ENCODE measurements around the gene CDH4.

Gene CDH4

GRCh38 chr20:61649860-61650162 is 397.8 kb downstream of the CDH4 start:
- TF ChIP-seq CTCF (IDR thresholded peaks at IDR 0.05): no peak
- H3K27ac ChIP-seq: no peak overlapping the region
- no peak overlapping the region for H3K4me3 ChIP-seq (ENCODE audit: low read depth in 1 of 2, low read length in 1 of 2)
- no peaks in the 10 kb centered on the region for H3K9me3 ChIP-seq
- H3K36me3 ChIP-seq: no peaks in the 10 kb centered on the region
- H3K4me1 ChIP-seq (ENCODE audit: control insufficient read depth in 1 of 2, insufficient read depth in 1 of 2, low read depth in 1 of 2, low read length in 1 of 2): no peaks in the 10 kb centered on the region
- no peaks in the 10 kb centered on the region for H3K27me3 ChIP-seq

- Histone ChIP-seq H3K27ac (no peak overlapping the region), H3K27me3 (no peaks in the 10 kb centered on the region), H3K4me1 (ENCODE audit: control insufficient read depth in 1 of 2, insufficient read depth in 1 of 2, low read depth in 1 of 2, low read length in 1 of 2) (no peaks in the 10 kb centered on the region), H3K36me3 (no peaks in the 10 kb centered on the region), H3K4me3 (ENCODE audit: low read depth in 1 of 2, low read length in 1 of 2) (no peak overlapping the region), H3K9me3 (no peaks in the 10 kb centered on the region)
- no peak for TF ChIP-seq CTCF (IDR thresholded peaks at IDR 0.05)
Observed at GRCh38 chr20:61650912-61651733, 399.1 kb downstream of the CDH4 start.

- Histone ChIP-seq H3K9me3 (no peaks in the 10 kb centered on the region), H3K4me3 (ENCODE audit: low read depth in 1 of 2, low read length in 1 of 2) (no peak overlapping the region), H3K4me1 (ENCODE audit: control insufficient read depth in 1 of 2, insufficient read depth in 1 of 2, low read depth in 1 of 2, low read length in 1 of 2) (no peaks in the 10 kb centered on the region), H3K27me3 (no peaks in the 10 kb centered on the region), H3K36me3 (no peaks in the 10 kb centered on the region), H3K27ac (no peak overlapping the region)
- no peak for TF ChIP-seq CTCF (IDR thresholded peaks at IDR 0.05)
Observed at GRCh38 chr20:61652146-61652545, 400.1 kb downstream of the CDH4 start.

GRCh38 chr20:61654726-61655125 is 402.7 kb downstream of the CDH4 start:
- no peak for TF ChIP-seq CTCF (IDR thresholded peaks at IDR 0.05)
- Histone ChIP-seq H3K27me3 (no peaks in the 10 kb centered on the region), H3K36me3 (no peaks in the 10 kb centered on the region), H3K4me3 (ENCODE audit: low read depth in 1 of 2, low read length in 1 of 2) (no peak overlapping the region), H3K4me1 (ENCODE audit: control insufficient read depth in 1 of 2, insufficient read depth in 1 of 2, low read depth in 1 of 2, low read length in 1 of 2) (no peaks in the 10 kb centered on the region), H3K9me3 (no peaks in the 10 kb centered on the region), H3K27ac (no peak overlapping the region)

- TF ChIP-seq CTCF (IDR thresholded peaks at IDR 0.05): no peak
- no peaks in the 10 kb centered on the region for H3K4me1 ChIP-seq (ENCODE audit: control insufficient read depth in 1 of 2, insufficient read depth in 1 of 2, low read depth in 1 of 2, low read length in 1 of 2)
- no peak overlapping the region for H3K4me3 ChIP-seq (ENCODE audit: low read depth in 1 of 2, low read length in 1 of 2)
- H3K27me3 ChIP-seq: no peaks in the 10 kb centered on the region
- no peak overlapping the region for H3K27ac ChIP-seq
- no peaks in the 10 kb centered on the region for H3K9me3 ChIP-seq
- H3K36me3 ChIP-seq: no peaks in the 10 kb centered on the region
Observed at GRCh38 chr20:61655591-61655990, 403.5 kb downstream of the CDH4 start.
